ENCODE data around the gene EPYC. TPM values are rescaled to one million over a fixed set of nuclear protein-coding genes. Genes with fewer than 3 reads are reported as not detected.

The EPYC gene
- total RNA-seq, 1 donor from 2014 or later, result 0.39 TPM

GRCh38 chr12:90958347-90958746 lies 46.4 kb downstream of the EPYC start:
- Histone ChIP-seq H3K4me1 (ENCODE audit: insufficient read depth, low read length) (no peaks in the 10 kb centered on the region), H3K9ac (ENCODE audit: low read length) (no peak overlapping the region), H3K4me2 (ENCODE audit: low read length) (no peak overlapping the region), H3K27ac (ENCODE audit: low read depth, low read length) (no peak overlapping the region), H3K79me2 (ENCODE audit: insufficient read depth, low read length) (no peaks in the 10 kb centered on the region), H3K27me3 (ENCODE audit: insufficient read depth, low read length) (no peaks in the 10 kb centered on the region), H4K20me1 (ENCODE audit: insufficient read depth, low read length) (no peaks in the 10 kb centered on the region), H3K4me3 (ENCODE audit: insufficient read depth, low read depth, low read length) (no peak overlapping the region), H3K36me3 (ENCODE audit: insufficient read depth, low read length) (no peaks in the 10 kb centered on the region), H3K9me3 (ENCODE audit: insufficient read depth, low read depth, low read length) (no peaks in the 10 kb centered on the region), H2AFZ (ENCODE audit: low read depth, low read length) (no peak overlapping the region)
- DNase-seq (ENCODE audit: low read depth), result no peak
- Mint-ChIP-seq H3K36me3 (ENCODE audit: low read depth, unreplicated experiment) (no peaks in the 10 kb centered on the region), H3K4me1 (ENCODE audit: low read depth, unreplicated experiment) (no peaks in the 10 kb centered on the region), H3K4me3 (ENCODE audit: unreplicated experiment) (no peak overlapping the region), H3K27ac (ENCODE audit: unreplicated experiment) (no peak overlapping the region), H3K27me3 (ENCODE audit: low read depth, unreplicated experiment) (peaks cover 3% of the 10 kb centered on the region), H3K9me3 (ENCODE audit: unreplicated experiment) (no peaks in the 10 kb centered on the region)
- TF ChIP-seq, protein P1, sequence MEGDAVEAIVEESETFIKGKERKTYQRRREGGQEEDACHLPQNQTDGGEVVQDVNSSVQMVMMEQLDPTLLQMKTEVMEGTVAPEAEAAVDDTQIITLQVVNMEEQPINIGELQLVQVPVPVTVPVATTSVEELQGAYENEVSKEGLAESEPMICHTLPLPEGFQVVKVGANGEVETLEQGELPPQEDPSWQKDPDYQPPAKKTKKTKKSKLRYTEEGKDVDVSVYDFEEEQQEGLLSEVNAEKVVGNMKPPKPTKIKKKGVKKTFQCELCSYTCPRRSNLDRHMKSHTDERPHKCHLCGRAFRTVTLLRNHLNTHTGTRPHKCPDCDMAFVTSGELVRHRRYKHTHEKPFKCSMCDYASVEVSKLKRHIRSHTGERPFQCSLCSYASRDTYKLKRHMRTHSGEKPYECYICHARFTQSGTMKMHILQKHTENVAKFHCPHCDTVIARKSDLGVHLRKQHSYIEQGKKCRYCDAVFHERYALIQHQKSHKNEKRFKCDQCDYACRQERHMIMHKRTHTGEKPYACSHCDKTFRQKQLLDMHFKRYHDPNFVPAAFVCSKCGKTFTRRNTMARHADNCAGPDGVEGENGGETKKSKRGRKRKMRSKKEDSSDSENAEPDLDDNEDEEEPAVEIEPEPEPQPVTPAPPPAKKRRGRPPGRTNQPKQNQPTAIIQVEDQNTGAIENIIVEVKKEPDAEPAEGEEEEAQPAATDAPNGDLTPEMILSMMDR (IDR thresholded peaks at IDR 0.05; ENCODE audit: insufficient read depth, low read depth, low read length), result no peak
- no peak for TF ChIP-seq EZH2 (IDR thresholded peaks at IDR 0.05; ENCODE audit: insufficient read depth, low read length)
- FAIRE-seq, result no peak

DNA sequence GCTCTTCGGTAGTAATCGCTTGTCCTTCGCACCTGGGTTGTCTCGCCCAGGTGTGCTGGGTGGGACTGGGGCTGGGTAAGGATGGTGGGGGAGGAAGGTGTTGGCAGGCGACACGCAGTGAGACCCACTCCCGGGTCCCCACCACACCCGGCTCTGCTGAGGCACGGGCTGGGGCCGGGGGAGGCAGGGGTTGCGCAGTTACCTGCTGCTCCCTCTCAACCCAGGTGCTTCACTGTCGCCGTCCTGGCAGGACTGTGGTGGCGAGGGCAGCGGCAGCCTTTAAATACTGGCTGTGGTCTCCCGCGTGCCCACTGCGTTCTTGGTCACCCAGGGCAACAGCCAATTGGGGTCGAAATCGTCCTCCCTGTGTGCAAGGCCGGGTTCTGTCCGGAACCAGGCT lies 49.9 kb downstream of the EPYC start, which contains the start of gene CCER1:
Gene CCER1 (minus strand): TSS at position 256 of the 400 bp plus-strand sequence. CDS start 434 bp downstream, outside the sequence.
- H4K20me1 ChIP-seq (ENCODE audit: insufficient read depth, low read length), result no peaks in the 10 kb centered on the region
- peaks cover 3% of the 10 kb centered on the region for H3K27me3 Mint-ChIP-seq (ENCODE audit: low read depth, unreplicated experiment)

GRCh38 chr12:90954428-90954827 lies 50.3 kb downstream of the EPYC start:
- H3K4me3 Mint-ChIP-seq (ENCODE audit: unreplicated experiment), result no peak overlapping the region

More for the DNA sequence above, 49.9 kb downstream of the EPYC start, which contains the start of gene CCER1:
- FAIRE-seq, result no peak
- no peaks in the 10 kb centered on the region for H3K36me3 ChIP-seq (ENCODE audit: insufficient read depth, low read length)
- no peak within 1 kb of the TSS for H3K4me3 Mint-ChIP-seq (ENCODE audit: unreplicated experiment)
- TF ChIP-seq, protein P1 (IDR thresholded peaks at IDR 0.05; ENCODE audit: insufficient read depth, low read depth, low read length), result no peak
- no peak for TF ChIP-seq EZH2 (IDR thresholded peaks at IDR 0.05; ENCODE audit: insufficient read depth, low read length)
- no peaks in the 10 kb centered on the region for H3K36me3 Mint-ChIP-seq (ENCODE audit: low read depth, unreplicated experiment)
- H3K4me2 ChIP-seq (ENCODE audit: low read length), result no peak within 1 kb of the TSS
- no peak for DNase-seq (ENCODE audit: low read depth)
- no peaks in the 10 kb centered on the region for H3K9me3 ChIP-seq (ENCODE audit: insufficient read depth, low read depth, low read length)
- H3K27ac Mint-ChIP-seq (ENCODE audit: unreplicated experiment), result no peak within 1 kb of the TSS
- no peak within 1 kb of the TSS for H2AFZ ChIP-seq (ENCODE audit: low read depth, low read length)
- no peaks in the 10 kb centered on the region for H3K9me3 Mint-ChIP-seq (ENCODE audit: unreplicated experiment)
- no peaks in the 10 kb centered on the region for H3K27me3 ChIP-seq (ENCODE audit: insufficient read depth, low read length)
- H3K4me3 ChIP-seq (ENCODE audit: insufficient read depth, low read depth, low read length), result no peak within 1 kb of the TSS
- H3K9ac ChIP-seq (ENCODE audit: low read length), result no peak within 1 kb of the TSS
- H3K27ac ChIP-seq (ENCODE audit: low read depth, low read length), result no peak within 1 kb of the TSS
- H3K4me1 Mint-ChIP-seq (ENCODE audit: low read depth, unreplicated experiment), result peaks cover 1% of the 10 kb centered on the region
- H3K4me1 ChIP-seq (ENCODE audit: insufficient read depth, low read length), result no peaks in the 10 kb centered on the region
- no peaks in the 10 kb centered on the region for H3K79me2 ChIP-seq (ENCODE audit: insufficient read depth, low read length)

More at GRCh38 chr12:90954428-90954827, 50.3 kb downstream of the EPYC start:
- peaks cover 1% of the 10 kb centered on the region for H3K4me1 Mint-ChIP-seq (ENCODE audit: low read depth, unreplicated experiment)
- TF ChIP-seq, protein P1 (IDR thresholded peaks at IDR 0.05; ENCODE audit: insufficient read depth, low read depth, low read length), result no peak
- no peak for TF ChIP-seq EZH2 (IDR thresholded peaks at IDR 0.05; ENCODE audit: insufficient read depth, low read length)
- no peaks in the 10 kb centered on the region for H3K9me3 Mint-ChIP-seq (ENCODE audit: unreplicated experiment)
- H3K27me3 Mint-ChIP-seq (ENCODE audit: low read depth, unreplicated experiment), result peaks cover 3% of the 10 kb centered on the region
- H3K36me3 Mint-ChIP-seq (ENCODE audit: low read depth, unreplicated experiment), result no peaks in the 10 kb centered on the region
- Histone ChIP-seq H3K36me3 (ENCODE audit: insufficient read depth, low read length) (no peaks in the 10 kb centered on the region), H2AFZ (ENCODE audit: low read depth, low read length) (no peak overlapping the region), H3K4me2 (ENCODE audit: low read length) (no peak overlapping the region), H3K79me2 (ENCODE audit: insufficient read depth, low read length) (no peaks in the 10 kb centered on the region), H3K4me3 (ENCODE audit: insufficient read depth, low read depth, low read length) (no peak overlapping the region), H3K27ac (ENCODE audit: low read depth, low read length) (no peak overlapping the region), H3K4me1 (ENCODE audit: insufficient read depth, low read length) (no peaks in the 10 kb centered on the region), H3K27me3 (ENCODE audit: insufficient read depth, low read length) (no peaks in the 10 kb centered on the region), H3K9me3 (ENCODE audit: insufficient read depth, low read depth, low read length) (no peaks in the 10 kb centered on the region), H4K20me1 (ENCODE audit: insufficient read depth, low read length) (no peaks in the 10 kb centered on the region), H3K9ac (ENCODE audit: low read length) (no peak overlapping the region)
- no peak overlapping the region for H3K27ac Mint-ChIP-seq (ENCODE audit: unreplicated experiment)
- FAIRE-seq (no peak), DNase-seq (ENCODE audit: low read depth) (no peak)
